PC-9 (cell line): ENCODE measurements around the gene METTL18. TPM values are rescaled to one million over a fixed set of nuclear protein-coding genes. Genes with fewer than 3 reads are reported as not detected.

Experiments
- BruUV-seq: library from RNA; stranded (reverse); fragments of 400-500 nt; replicated peaks from 2 replicates; lab custom pipeline; 2021; lab: Mats Ljungman, UMichigan
- CTCF ChIA-PET: fragments of 300-600 bp; sonication (Branson Sonifier 250); formaldehyde crosslinking; loops from one replicate; lab custom pipeline; 2022; ENCODE audit warnings: antibody characterized with exemption; lab: Charles Lee
- POLR2A ChIA-PET: fragments of 300-600 bp; sonication (Branson Sonifier 250); formaldehyde crosslinking; loops from one replicate; lab custom pipeline; 2022; ENCODE audit warnings: antibody characterized with exemption; ENCODE audit not compliant: unreplicated experiment; lab: Charles Lee
- DNase-seq, 2 experiments: peaks; one replicate each; pipeline versions ENCODE4 v3.0.0 to v3.0.0-alpha.2; 2015 to 2022; ENCODE audit warnings: mixed read lengths in 1 of 2
- H2AFZ ChIP-seq: fragments of 200-600 bp; sonication (generic); 2 replicates; pipeline ENCODE4 v1.8.1; 2017; ENCODE audit warnings: antibody characterized with exemption
- H3F3A ChIP-seq: fragments of 200-600 bp; sonication (generic); 2 replicates; pipeline ENCODE4 v1.8.1; 2017; ENCODE audit warnings: antibody characterized with exemption, mild to moderate bottlenecking, low read depth; ENCODE audit not compliant: insufficient read depth
- H3K27ac ChIP-seq: fragments of 200-600 bp; sonication (generic); 2 replicates; pipeline ENCODE4 v1.6.1; 2016; ENCODE audit warnings: mixed run types
- H3K27me3 ChIP-seq: fragments of 200-600 bp; sonication (generic); 2 replicates; pipeline ENCODE4 v1.6.1; 2016; ENCODE audit warnings: low read depth, mixed run types; ENCODE audit not compliant: insufficient read depth
- H3K36me3 ChIP-seq: fragments of 200-600 bp; sonication (generic); 2 replicates; pipeline ENCODE4 v1.6.1; 2016; ENCODE audit warnings: low read depth, mixed run types
- H3K4me1 ChIP-seq: fragments of 200-600 bp; sonication (generic); replicated peaks from 2 replicates; pipeline ENCODE4 v1.6.1; 2016; ENCODE audit warnings: mixed run types; ENCODE audit not compliant: insufficient read depth
- H3K4me2 ChIP-seq: fragments of 200-600 bp; sonication (generic); 2 replicates; pipeline ENCODE4 v1.6.1; 2017; ENCODE audit warnings: mixed run types
- H3K4me3 ChIP-seq: fragments of 200-600 bp; sonication (generic); 2 replicates; pipeline ENCODE4 v1.6.1; 2016; ENCODE audit warnings: mixed run types
- H3K79me2 ChIP-seq: fragments of 200-600 bp; sonication (generic); 2 replicates; pipeline ENCODE4 v1.6.1; 2017; ENCODE audit warnings: low read depth, mixed run types
- H3K9me2 ChIP-seq: fragments of 200-600 bp; sonication (generic); 2 replicates; pipeline ENCODE4 v1.8.1; 2017; ENCODE audit warnings: mild to moderate bottlenecking; ENCODE audit not compliant: insufficient read depth
- H3K9me3 ChIP-seq: fragments of 200-600 bp; sonication (generic); 2 replicates; pipeline ENCODE4 v1.8.1; 2016; ENCODE audit warnings: low read depth; ENCODE audit not compliant: insufficient read depth
- H4K20me1 ChIP-seq: fragments of 200-600 bp; sonication (generic); 2 replicates; pipeline ENCODE4 v1.8.1; 2017; ENCODE audit not compliant: insufficient read depth
- CTCF ChIP-seq: fragments of 200-600 bp; sonication (generic); conservative IDR thresholded peaks from 2 replicates; pipeline ENCODE4 v1.6.1; 2017; ENCODE audit warnings: mixed run types, antibody characterized with exemption, mild to moderate bottlenecking, moderate library complexity
- EZH2 ChIP-seq: fragments of 200-600 bp; sonication (generic); IDR thresholded peaks from 2 replicates; pipeline ENCODE4 v1.8.0; 2017; ENCODE audit warnings: antibody characterized with exemption, low read depth
- intact Hi-C: fragments of 100-400 bp; cut with micrococcal nuclease; formaldehyde crosslinking; loops from one replicate; pipeline ENCODE4 v1.10.0; 2022; ENCODE audit not compliant: unreplicated experiment
- total RNA-seq: library from RNA; stranded (reverse); gene quantifications from 2 replicates; pipeline ENCODE4 v1.2.3, GENCODE V29; 2021

Gene METTL18
- total RNA-seq, 1 experiment from 2014 or later: 11.4 TPM

DNA sequence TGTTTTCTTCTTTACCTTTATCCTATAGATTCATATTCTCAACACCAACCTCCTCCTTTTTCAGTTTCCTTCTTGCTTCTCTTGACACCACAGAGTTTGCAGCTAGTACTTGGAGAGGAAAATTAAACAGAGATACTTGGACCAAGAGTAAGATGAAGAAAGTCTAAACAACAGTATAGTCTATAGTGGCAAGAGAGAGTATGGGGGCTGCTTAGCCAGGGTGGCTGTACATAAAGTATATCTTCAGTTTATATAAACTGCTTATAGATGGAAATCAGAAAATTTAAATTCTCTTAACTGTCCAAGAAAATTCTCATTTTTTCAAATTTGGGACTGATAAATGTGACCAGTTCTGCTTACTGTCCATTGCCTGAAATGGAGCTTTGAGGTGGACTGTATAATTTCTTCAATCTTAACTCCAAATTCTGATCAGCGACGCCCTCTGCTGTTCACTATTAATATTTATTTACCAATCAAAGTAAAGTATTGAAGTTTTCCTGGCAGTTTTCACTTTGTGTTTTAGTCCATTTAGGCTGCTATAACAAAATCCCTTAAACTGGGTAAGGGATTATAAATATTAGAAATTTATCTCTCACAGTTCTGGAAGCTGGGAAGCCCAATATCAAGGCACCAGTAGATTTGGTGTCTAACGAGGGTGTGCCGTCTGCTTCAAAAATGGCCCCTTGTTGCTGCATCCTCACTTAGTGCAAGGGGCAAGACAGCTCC, 14.8 kb upstream of the METTL18 start:
- Histone ChIP-seq H3K9me2 (no peaks in the 10 kb centered on the region), H3K4me1 (no peaks in the 10 kb centered on the region), H3F3A (peaks cover 3% of the 10 kb centered on the region; the same call in 1 of the 2 replicates), H3K9me3 (no peaks in the 10 kb centered on the region), H3K27me3 (no peaks in the 10 kb centered on the region), H3K4me2 (no peak overlapping the region), H3K27ac (no peak overlapping the region), H3K79me2 (no peaks in the 10 kb centered on the region), H3K4me3 (no peak overlapping the region), H3K36me3 (peaks cover 38% of the 10 kb centered on the region), H4K20me1 (no peaks in the 10 kb centered on the region), H2AFZ (no peak overlapping the region)
- peak; percentile 84 for TF ChIP-seq CTCF
- TF ChIP-seq EZH2: no peak
- intact Hi-C loops: loop anchor here (1.0 to 5.0 kb wide), 4 partner anchors 97 to 342 kb away; no protein-coding TSS in a partner anchor
- POLR2A ChIA-PET: interaction anchor here (0.5 to 0.7 kb wide), 2 partner anchors 84 to 1716 kb away, joined by 3 to 4 read pairs; partner anchors contain the start of gene SCYL3
- CTCF ChIA-PET: interaction anchor here (0.5 to 1.0 kb wide), 5 partner anchors 35 to 441 kb away, joined by 3 to 6 read pairs (median 3); no protein-coding TSS in a partner anchor
- BruUV-seq: no TSS peak
- DNase-seq: no peak

- H3F3A ChIP-seq: peaks cover 8% of the 10 kb centered on the region; the same call in 1 of the 2 replicates
These were observed 10.2 kb upstream of the METTL18 start for GRCh38 chr1:169804941-169805340.

GRCh38 chr1:169802888-169803287, 8.2 kb upstream of the METTL18 start:
- intact Hi-C loops: no loop called here

More at GRCh38 chr1:169804941-169805340, 10.2 kb upstream of the METTL18 start:
- Histone ChIP-seq H3K79me2 (no peaks in the 10 kb centered on the region), H3K9me2 (no peaks in the 10 kb centered on the region), H3K27me3 (no peaks in the 10 kb centered on the region), H3K27ac (no peak overlapping the region), H3K9me3 (no peaks in the 10 kb centered on the region), H3K4me2 (no peak overlapping the region), H3K4me3 (no peak overlapping the region), H3K4me1 (no peaks in the 10 kb centered on the region), H4K20me1 (no peaks in the 10 kb centered on the region), H3K36me3 (peaks cover 30% of the 10 kb centered on the region; the same call in 1 of the 2 replicates), H2AFZ (no peak overlapping the region)
- no TSS peak for BruUV-seq
- TF ChIP-seq CTCF: no peak
- TF ChIP-seq EZH2: no peak
- no peak for DNase-seq
- CTCF ChIA-PET: no interaction called here
- intact Hi-C loops: loop anchor here (5.0 kb wide), 1 partner anchor 338 kb away; no protein-coding TSS in a partner anchor
- POLR2A ChIA-PET: no interaction called here

More at GRCh38 chr1:169802888-169803287, 8.2 kb upstream of the METTL18 start:
- H3K79me2 ChIP-seq: peaks cover 6% of the 10 kb centered on the region; the same call in 1 of the 2 replicates
- no peaks in the 10 kb centered on the region for H3K4me1 ChIP-seq
- CTCF ChIA-PET: no interaction called here
- H3K36me3 ChIP-seq: peaks cover 30% of the 10 kb centered on the region
- no peaks in the 10 kb centered on the region for H3K9me3 ChIP-seq
- H3K27ac ChIP-seq: no peak overlapping the region
- no peaks in the 10 kb centered on the region for H3K27me3 ChIP-seq
- H3K4me3 ChIP-seq: no peak overlapping the region
- no peaks in the 10 kb centered on the region for H4K20me1 ChIP-seq
- POLR2A ChIA-PET: no interaction called here
- H3K4me2 ChIP-seq: no peak overlapping the region
- no peak overlapping the region for H2AFZ ChIP-seq
- no peak for DNase-seq
- TF ChIP-seq CTCF (no peak), EZH2 (no peak)
- no TSS peak for BruUV-seq
- 0 out of 2 replicates have a peak, but pooled peaks cover 5% of the 10 kb centered on the region for H3F3A ChIP-seq
- H3K9me2 ChIP-seq: no peaks in the 10 kb centered on the region
